ENCODE measurements around the gene TLK1.

Gene TLK1
- 90.0 to 106 reads per million in 2 experiments for total RNA-seq

- peak; percentile 72 for DNase-seq (ENCODE audit: low read depth)
Observed at GRCh38 chr2:171160119-171160955, at the start of gene TLK1. TLK1 (minus strand) TSS chr2:171160893; CDS start chr2:171160428, 465 bp downstream.

GRCh38 chr2:171210216-171210863 is 49.6 kb upstream of the TLK1 start:
- no peak for DNase-seq (ENCODE audit: low read depth)

DNA sequence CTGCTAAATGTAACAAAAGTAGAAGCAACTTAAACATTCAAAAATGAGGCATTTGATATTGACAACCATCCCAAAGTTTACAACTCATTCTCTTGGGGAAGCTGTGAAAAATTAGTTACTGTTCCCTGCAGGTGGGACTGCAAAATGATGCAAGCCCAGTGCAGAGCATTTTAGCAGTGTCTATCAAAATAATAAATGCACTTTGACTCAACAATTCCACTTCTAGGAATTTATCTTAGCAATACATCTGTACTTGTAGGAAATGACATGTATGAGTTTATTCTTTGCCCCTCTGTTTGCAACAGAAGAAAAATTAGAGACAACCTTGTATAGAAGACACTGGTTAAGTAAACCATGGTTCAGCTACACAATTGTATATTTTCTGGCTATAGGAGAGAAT is 48.0 kb upstream of the TLK1 start:
- DNase-seq (ENCODE audit: low read depth) = no peak

- no peak for DNase-seq (ENCODE audit: low read depth)
Observed at GRCh38 chr2:171206422-171207115, 45.9 kb upstream of the TLK1 start.

DNA sequence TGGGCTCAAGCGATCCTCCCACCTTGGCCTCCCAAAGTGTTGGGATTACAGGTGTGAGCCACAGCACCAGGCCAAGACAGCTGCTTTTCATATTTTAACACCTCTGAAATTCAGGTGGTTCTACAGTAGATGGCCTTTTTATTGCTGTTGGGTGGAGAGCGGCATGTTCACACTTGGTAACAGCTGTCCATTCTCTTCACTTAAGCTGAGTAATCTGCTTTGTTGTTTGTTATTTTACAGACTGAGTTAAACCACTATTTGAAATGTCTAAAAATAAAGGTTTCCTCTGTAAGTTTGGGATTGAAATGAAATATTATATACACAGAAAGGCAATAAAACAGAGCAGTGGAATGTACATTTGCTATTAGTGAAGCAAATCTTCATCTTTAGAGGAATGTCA is 44.9 kb upstream of the TLK1 start:
- DNase-seq (ENCODE audit: low read depth) = no peak

GRCh38 chr2:171201767-171202166 is 41.1 kb upstream of the TLK1 start:
- no peak for DNase-seq (ENCODE audit: low read depth)

DNA sequence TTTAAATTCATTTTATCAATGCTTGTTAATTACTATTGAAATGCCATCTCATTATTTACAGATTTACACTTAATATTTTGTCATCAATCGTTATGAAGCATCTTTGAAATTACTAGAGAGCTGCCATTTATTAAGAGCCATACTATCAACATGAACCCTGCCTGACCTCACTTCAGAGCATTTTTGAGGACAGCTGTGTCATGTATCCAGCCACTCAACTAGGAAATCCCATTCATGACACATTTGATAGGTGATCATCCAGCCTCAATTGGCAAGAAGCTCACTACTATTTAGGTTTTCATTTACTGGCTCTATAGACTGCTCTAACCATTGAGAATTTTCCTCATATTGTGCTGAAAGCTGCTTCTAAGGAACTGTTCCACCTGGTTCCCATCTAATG is 40.6 kb upstream of the TLK1 start:
- DNase-seq (ENCODE audit: low read depth) = no peak

DNA sequence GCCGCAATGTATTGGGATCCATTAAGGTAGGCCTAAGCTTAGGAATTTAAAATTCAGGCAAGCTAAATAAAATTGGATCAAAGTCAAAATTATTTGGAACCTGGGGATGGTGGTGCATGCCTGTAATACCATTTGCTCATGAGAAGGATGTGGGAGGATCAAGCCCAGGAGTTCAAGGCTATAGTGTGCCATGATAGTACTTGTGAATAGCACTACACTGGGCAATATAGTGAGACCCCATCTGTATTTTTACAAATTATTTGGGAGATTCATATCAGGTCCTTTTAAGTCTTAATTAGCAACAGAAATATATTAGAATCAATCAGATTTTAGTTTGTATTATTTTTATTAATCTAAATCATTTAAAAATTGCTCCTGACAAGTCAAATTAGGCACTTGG is 39.8 kb upstream of the TLK1 start:
- no peak for DNase-seq (ENCODE audit: low read depth)

- no peak for DNase-seq (ENCODE audit: low read depth)
Observed at GRCh38 chr2:171191021-171191420, 30.3 kb upstream of the TLK1 start.

- DNase-seq (ENCODE audit: low read depth) = no peak
Observed at GRCh38 chr2:171187819-171188218, 27.1 kb upstream of the TLK1 start.

DNA sequence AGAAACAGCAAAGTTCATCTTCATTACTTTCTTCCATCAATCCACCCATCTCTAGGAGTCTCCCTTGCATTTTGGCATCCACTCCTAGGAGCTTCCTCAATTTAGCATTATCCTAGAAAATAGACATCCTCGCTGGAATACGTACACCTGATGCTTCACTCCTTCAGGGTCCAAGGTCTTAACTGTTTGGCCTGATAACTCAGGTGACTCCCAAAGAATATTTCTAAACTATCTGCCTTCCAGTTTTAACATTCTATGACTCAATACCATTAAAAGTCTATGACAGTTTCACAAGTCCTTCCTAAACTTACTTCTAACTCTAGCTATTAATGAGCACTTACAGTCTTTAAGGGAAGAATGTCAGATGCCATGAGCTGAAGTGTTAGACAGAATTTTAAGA is 26.5 kb upstream of the TLK1 start:
- no peak for DNase-seq (ENCODE audit: low read depth)

- no peak for DNase-seq (ENCODE audit: low read depth)
Observed at GRCh38 chr2:171185941-171186340, 25.2 kb upstream of the TLK1 start.

- DNase-seq (ENCODE audit: low read depth) = no peak
Observed at GRCh38 chr2:171185165-171185818, 24.6 kb upstream of the TLK1 start.

DNA sequence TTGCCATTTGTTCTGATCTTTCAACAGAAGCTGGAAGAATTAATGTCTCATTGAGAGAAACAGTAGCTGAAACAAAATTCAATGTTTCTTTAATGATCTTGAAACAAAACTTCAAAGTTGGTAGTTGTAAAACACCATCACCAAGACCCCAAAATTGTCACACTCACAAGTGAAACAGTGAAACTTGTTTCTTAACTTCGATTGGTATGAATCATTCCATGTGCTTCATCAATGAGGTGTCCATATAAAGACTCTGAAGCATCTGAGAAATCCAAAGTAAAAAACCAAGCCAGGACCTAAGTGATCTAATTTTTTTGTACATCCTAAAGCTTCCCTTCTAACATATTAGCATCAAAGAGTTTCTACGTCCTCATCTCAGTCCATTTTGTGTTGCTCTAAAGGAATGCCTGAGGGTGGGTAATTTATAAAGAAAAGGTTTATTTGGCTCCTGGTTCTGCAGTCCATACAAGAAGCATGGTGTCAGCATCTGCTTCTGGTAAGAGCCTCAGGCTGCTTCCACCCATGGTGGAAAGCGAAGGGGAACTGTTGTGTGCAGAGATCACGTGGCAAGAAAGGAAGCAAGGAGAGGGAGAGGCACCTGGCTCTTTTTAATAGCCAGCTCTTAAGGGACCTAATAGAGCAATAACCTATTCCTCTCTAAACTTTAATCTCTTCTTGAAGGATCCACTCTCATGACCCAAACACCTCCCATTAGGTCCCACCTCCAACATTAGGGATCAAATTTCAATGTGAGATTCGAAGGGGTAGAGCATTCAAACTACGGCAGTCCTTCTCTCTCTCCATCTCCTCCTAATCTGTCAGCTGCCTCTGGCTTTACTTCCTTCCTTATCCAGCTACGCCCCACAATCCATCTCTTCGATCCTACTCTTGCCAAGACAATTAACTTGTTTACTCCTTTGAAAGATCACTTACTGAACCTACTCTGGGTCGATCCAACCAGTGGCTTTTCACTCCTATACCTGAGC is 20.7 kb upstream of the TLK1 start:
- DNase-seq (ENCODE audit: low read depth) = no peak

GRCh38 chr2:171180229-171180930 is 19.7 kb upstream of the TLK1 start:
- no peak for DNase-seq (ENCODE audit: low read depth)

DNA sequence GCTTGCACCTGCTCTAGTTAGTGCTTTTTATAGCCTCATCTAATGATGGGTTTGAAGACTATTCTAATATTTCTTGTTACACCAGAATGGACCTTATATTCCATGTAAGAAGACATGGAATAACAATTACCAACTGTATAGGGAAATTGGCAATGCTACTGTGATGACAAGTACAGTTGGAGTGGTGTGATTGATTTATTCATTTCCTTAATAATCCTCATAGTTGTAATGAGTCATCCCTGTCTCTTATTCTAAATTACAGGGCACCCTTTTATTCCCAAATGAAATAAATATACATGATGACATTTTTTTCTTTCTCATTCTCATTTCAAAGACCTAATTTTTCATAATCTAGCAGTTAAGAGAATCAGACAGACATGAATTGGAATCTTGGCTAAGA is 18.3 kb upstream of the TLK1 start:
- no peak for DNase-seq (ENCODE audit: low read depth)

DNA sequence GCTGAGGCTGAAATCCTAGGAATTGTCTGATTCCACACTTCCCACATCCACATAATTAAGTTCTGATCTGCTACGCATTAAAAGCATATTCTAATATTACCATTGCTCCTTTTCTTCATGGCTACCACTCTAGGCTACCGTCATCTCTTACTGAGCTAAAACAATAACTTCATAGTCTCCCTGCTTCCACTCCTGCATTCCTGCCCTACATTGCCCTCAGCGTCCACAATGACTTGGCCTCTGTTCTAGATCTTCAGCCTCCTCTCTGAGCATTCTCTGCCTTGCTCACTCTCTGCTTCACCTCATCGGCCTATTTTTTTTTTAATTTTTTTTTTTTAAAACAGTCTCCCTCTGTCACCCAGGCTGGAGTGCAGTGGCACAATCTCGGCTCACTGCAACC is 15.8 kb upstream of the TLK1 start:
- DNase-seq (ENCODE audit: low read depth) = no peak

GRCh38 chr2:171174075-171174474 is 13.4 kb upstream of the TLK1 start:
- no peak for DNase-seq (ENCODE audit: low read depth)

- DNase-seq (ENCODE audit: low read depth) = no peak
Observed at GRCh38 chr2:171173087-171173486, 12.4 kb upstream of the TLK1 start.

DNA sequence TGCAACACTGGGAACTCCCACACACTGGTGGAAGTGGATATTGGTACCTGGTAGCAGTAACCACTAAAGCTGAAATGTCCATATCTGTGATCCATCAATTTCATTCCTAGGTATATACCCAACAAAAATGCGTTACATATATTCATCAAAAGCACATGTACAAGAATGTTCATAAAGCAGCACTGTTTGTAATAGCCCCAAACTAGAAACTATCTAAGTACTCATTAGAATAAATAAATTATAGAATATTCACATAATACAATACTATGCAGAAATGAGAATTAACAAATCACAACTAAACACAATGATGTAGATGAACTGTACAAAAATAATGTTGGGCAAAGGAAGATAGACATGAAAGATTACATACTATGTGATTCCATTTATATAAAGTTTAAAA is 11.1 kb upstream of the TLK1 start:
- DNase-seq (ENCODE audit: low read depth) = no peak

- no peak for DNase-seq (ENCODE audit: low read depth)
Observed at GRCh38 chr2:171169839-171170238, 9.1 kb upstream of the TLK1 start.

Measured in T follicular helper cell (primary cell).